ENCODE data around the gene DNAH14.

DNA sequence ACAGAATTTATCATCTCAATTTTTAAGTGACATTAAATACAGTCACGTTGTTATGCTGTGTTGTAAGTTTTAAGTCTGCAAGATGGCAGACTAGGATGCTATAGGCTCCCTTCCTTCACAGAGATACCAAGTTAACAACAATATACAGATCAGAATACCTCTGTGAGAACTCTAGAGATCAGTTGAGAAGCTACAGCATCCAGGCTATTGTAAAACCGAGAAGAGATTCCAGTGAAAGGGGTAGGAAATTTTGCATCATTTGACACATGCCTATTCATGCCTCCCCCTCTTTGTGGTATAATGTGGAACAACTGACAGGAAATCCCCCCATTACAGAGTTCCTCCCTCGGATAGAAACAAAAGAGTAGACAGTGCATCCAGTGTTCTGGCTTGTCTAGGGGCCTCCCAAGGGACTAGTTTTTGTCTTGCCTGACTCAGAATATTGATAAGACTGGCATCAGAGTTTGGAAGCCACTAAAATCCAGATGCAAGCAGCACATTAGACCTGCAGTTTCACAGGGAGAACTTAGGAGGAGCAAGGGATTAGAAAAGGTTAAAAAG, 417.7 kb downstream of the DNAH14 start:
- TF ChIP-seq, protein P1, sequence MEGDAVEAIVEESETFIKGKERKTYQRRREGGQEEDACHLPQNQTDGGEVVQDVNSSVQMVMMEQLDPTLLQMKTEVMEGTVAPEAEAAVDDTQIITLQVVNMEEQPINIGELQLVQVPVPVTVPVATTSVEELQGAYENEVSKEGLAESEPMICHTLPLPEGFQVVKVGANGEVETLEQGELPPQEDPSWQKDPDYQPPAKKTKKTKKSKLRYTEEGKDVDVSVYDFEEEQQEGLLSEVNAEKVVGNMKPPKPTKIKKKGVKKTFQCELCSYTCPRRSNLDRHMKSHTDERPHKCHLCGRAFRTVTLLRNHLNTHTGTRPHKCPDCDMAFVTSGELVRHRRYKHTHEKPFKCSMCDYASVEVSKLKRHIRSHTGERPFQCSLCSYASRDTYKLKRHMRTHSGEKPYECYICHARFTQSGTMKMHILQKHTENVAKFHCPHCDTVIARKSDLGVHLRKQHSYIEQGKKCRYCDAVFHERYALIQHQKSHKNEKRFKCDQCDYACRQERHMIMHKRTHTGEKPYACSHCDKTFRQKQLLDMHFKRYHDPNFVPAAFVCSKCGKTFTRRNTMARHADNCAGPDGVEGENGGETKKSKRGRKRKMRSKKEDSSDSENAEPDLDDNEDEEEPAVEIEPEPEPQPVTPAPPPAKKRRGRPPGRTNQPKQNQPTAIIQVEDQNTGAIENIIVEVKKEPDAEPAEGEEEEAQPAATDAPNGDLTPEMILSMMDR (IDR thresholded peaks at IDR 0.05) = no peak
- no peak for TF ChIP-seq POLR2A (IDR thresholded peaks at IDR 0.05)

Data from body of pancreas (tissue), 4 donors.